ENCODE measurements around the gene ZDHHC8.

Gene ZDHHC8

GRCh38 chr22:20181194-20181883, 49.7 kb downstream of the ZDHHC8 start:
- no peak for DNase-seq

- no peak for DNase-seq
Measured at GRCh38 chr22:20181884-20182236, 50.3 kb downstream of the ZDHHC8 start.

- no peak for DNase-seq
Measured at GRCh38 chr22:20182365-20182764, 50.8 kb downstream of the ZDHHC8 start.

- DNase-seq = no peak
Measured at GRCh38 chr22:20183101-20183500, 51.5 kb downstream of the ZDHHC8 start.

- no peak for DNase-seq
Measured at GRCh38 chr22:20183823-20184222, 52.2 kb downstream of the ZDHHC8 start.

GRCh38 chr22:20184501-20185165, 53.0 kb downstream of the ZDHHC8 start:
- no peak for DNase-seq

- DNase-seq = no peak
Measured at GRCh38 chr22:20185750-20186149, 54.1 kb downstream of the ZDHHC8 start.

- no peak for DNase-seq
Measured at GRCh38 chr22:20186183-20186870, 54.7 kb downstream of the ZDHHC8 start.

- no peak for DNase-seq
Measured at GRCh38 chr22:20186871-20187546, 55.4 kb downstream of the ZDHHC8 start.

GRCh38 chr22:20187777-20188566, 56.4 kb downstream of the ZDHHC8 start:
- no peak for DNase-seq

GRCh38 chr22:20188567-20188877, 56.9 kb downstream of the ZDHHC8 start:
- DNase-seq = no peak

- no peak for DNase-seq
Measured at GRCh38 chr22:20191000-20191515, 59.5 kb downstream of the ZDHHC8 start.

- no peak for DNase-seq
Measured at GRCh38 chr22:20191803-20192202, 60.2 kb downstream of the ZDHHC8 start.

- DNase-seq = no peak
Measured at GRCh38 chr22:20192293-20192971, 60.8 kb downstream of the ZDHHC8 start.

- DNase-seq = no peak
Measured at GRCh38 chr22:20192972-20193760, 61.6 kb downstream of the ZDHHC8 start.

- no peak for DNase-seq
Measured at GRCh38 chr22:20193761-20194494, 62.3 kb downstream of the ZDHHC8 start.

- DNase-seq = no peak
Measured at GRCh38 chr22:20194681-20195593, 63.3 kb downstream of the ZDHHC8 start.

- no peak for DNase-seq
Measured at GRCh38 chr22:20196094-20196842, 64.7 kb downstream of the ZDHHC8 start.
